Mucosa of descending colon (tissue), 3 donors: ENCODE measurements around the gene OR2L5. TPM values are rescaled to one million over a fixed set of nuclear protein-coding genes. Genes with fewer than 3 reads are reported as not detected.

Experiments
- ATAC-seq: fragments of 200-7000 bp; cut with Tn5 transposase; one replicate; pipeline ENCODE4 v1.9.1; 2020; ENCODE audit warnings: mild to moderate bottlenecking, moderate library complexity
- DNase-seq, 3 donors: peaks; one replicate each; pipeline ENCODE4 v3.0.0-alpha.2; 2020
- H3K36me3 ChIP-seq: fragments of 200-600 bp; one replicate; pipeline ENCODE4 v1.8.0; 2021; ENCODE audit warnings: low read depth, mild to moderate bottlenecking
- H3K4me1 ChIP-seq: fragments of 200-600 bp; one replicate; pipeline ENCODE4 v1.8.0; 2021; ENCODE audit warnings: low read depth, mild to moderate bottlenecking
- H3K4me3 ChIP-seq: fragments of 200-600 bp; one replicate; pipeline ENCODE4 v1.8.0; 2021; ENCODE audit warnings: mild to moderate bottlenecking
- H3K9me3 ChIP-seq: fragments of 200-600 bp; one replicate; pipeline ENCODE4 v1.8.0; 2021; ENCODE audit warnings: mild to moderate bottlenecking
- CTCF ChIP-seq: fragments of 200-600 bp; IDR thresholded peaks from one replicate; pipeline ENCODE4 v1.8.0; 2022; ENCODE audit warnings: antibody characterized with exemption, mild to moderate bottlenecking
- intact Hi-C, 2 donors: fragments of 100-400 bp; cut with DNase I in 1 of 2; cut with micrococcal nuclease in 1 of 2; formaldehyde crosslinking; loops; one replicate each; pipeline versions ENCODE4 v1.11.0 to v1.11.1; 2022; cut with DNase I, micrococcal nuclease
- long read RNA-seq, 2 donors: library from polyadenylated mRNA; unstranded; transcript quantifications; one replicate each; pipeline ENCODE4 v2.0.0, GENCODE V29; 2019 to 2021
- total RNA-seq, 3 donors: library from RNA; stranded (reverse); fragmentation: NEBNext Ultra II Directional in 2 of 3; extraction: Animal tissue kit (Norgen Biotek cat#: 25700) in 2 of 3; gene quantifications; one replicate each; pipeline versions ENCODE4 v1.2.1 to v1.2.4, GENCODE V29; 2021 to 2023
- donor health status: DM: no; HTN: no; CAD: no; lungs with moderate emphysema.
- donor health status: DM: no; HTN: no; CAD: no.
- donor health status: DM: no; HTN: yes; CAD: no.

Gene OR2L5
- total RNA-seq = not detected
- long read RNA-seq, donor 1 = 0 reads
- long read RNA-seq, donor 2 = 0 reads

GRCh38 chr1:248013229-248013710, at the start of gene OR2L5:
OR2L5 (plus strand) TSS chr1:248013660; CDS start chr1:248021948, 8,288 bp downstream.
- no peak within 1 kb of the TSS for H3K4me3 ChIP-seq
- intact Hi-C loops = no loop called here
- no peak for DNase-seq
- TF ChIP-seq CTCF = no peak
- no peak for ATAC-seq
- H3K9me3 ChIP-seq = peaks cover 46% of the 10 kb centered on the region
- H3K4me1 ChIP-seq = no peaks in the 10 kb centered on the region
- no peaks in the 10 kb centered on the region for H3K36me3 ChIP-seq

GRCh38 chr1:247964933-247965332, 48.5 kb upstream of the OR2L5 start, which contains the start of gene OR2AK2:
OR2AK2 (plus strand) TSS chr1:247965233; CDS start chr1:247965377, 144 bp downstream.
- intact Hi-C loops = no loop called here
- no peaks in the 10 kb centered on the region for H3K36me3 ChIP-seq
- H3K9me3 ChIP-seq = peaks cover 11% of the 10 kb centered on the region
- DNase-seq (no peak), ATAC-seq (no peak)
- TF ChIP-seq CTCF = no peak
- no peaks in the 10 kb centered on the region for H3K4me1 ChIP-seq
- H3K4me3 ChIP-seq = no peak within 1 kb of the TSS

GRCh38 chr1:247966532-247967204, 46.8 kb upstream of the OR2L5 start:
- TF ChIP-seq CTCF = no peak
- DNase-seq = no peak
- ATAC-seq = no peak
- no peaks in the 10 kb centered on the region for H3K36me3 ChIP-seq
- H3K9me3 ChIP-seq = peaks cover 17% of the 10 kb centered on the region
- H3K4me3 ChIP-seq = no peak overlapping the region
- intact Hi-C loops = no loop called here
- H3K4me1 ChIP-seq = no peaks in the 10 kb centered on the region

GRCh38 chr1:247992986-247993385, 20.5 kb upstream of the OR2L5 start:
- ATAC-seq = no peak
- intact Hi-C loops = no loop called here
- no peak for TF ChIP-seq CTCF

GRCh38 chr1:247998811-247999210, 14.6 kb upstream of the OR2L5 start:
- Histone ChIP-seq H3K36me3 (no peaks in the 10 kb centered on the region), H3K4me1 (no peaks in the 10 kb centered on the region), H3K9me3 (peaks cover 20% of the 10 kb centered on the region), H3K4me3 (no peak overlapping the region)
- TF ChIP-seq CTCF = no peak
- DNase-seq = no peak
- intact Hi-C loops = no loop called here
- ATAC-seq = no peak

More at GRCh38 chr1:247992986-247993385, 20.5 kb upstream of the OR2L5 start:
- peaks cover 34% of the 10 kb centered on the region for H3K9me3 ChIP-seq
- DNase-seq = no peak
- no peaks in the 10 kb centered on the region for H3K36me3 ChIP-seq
- no peaks in the 10 kb centered on the region for H3K4me1 ChIP-seq
- no peak overlapping the region for H3K4me3 ChIP-seq
